Measurements from ENCODE around the gene RASEF.

RASEF gene

GRCh38 chr9:83012922-83013838 lies 49.8 kb downstream of the RASEF start:
- DNase-seq: peak in 2 of 3 experiments; percentile 12 to 53

- no peak for DNase-seq
These were observed 50.6 kb downstream of the RASEF start for GRCh38 chr9:83012168-83012921.

GRCh38 chr9:83011611-83012010 lies 51.3 kb downstream of the RASEF start:
- no peak for DNase-seq

- DNase-seq: no peak
These were observed 55.2 kb downstream of the RASEF start for GRCh38 chr9:83007521-83008300.

GRCh38 chr9:83006378-83006777 lies 56.6 kb downstream of the RASEF start:
- DNase-seq: no peak

- no peak for DNase-seq
These were observed 57.0 kb downstream of the RASEF start for GRCh38 chr9:83005963-83006362.

- no peak for DNase-seq
These were observed 57.6 kb downstream of the RASEF start for GRCh38 chr9:83005361-83005760.

GRCh38 chr9:83002329-83002728 lies 60.6 kb downstream of the RASEF start:
- DNase-seq: no peak

- no peak for DNase-seq
These were observed 62.2 kb downstream of the RASEF start for GRCh38 chr9:83000765-83001164.

- no peak for DNase-seq
These were observed 64.5 kb downstream of the RASEF start for GRCh38 chr9:82998409-82998808.

- no peak for DNase-seq
These were observed 65.3 kb downstream of the RASEF start for GRCh38 chr9:82997476-82998140.

- no peak for DNase-seq
These were observed 66.0 kb downstream of the RASEF start for GRCh38 chr9:82996941-82997340.

GRCh38 chr9:82993856-82994605 lies 68.9 kb downstream of the RASEF start:
- DNase-seq: no peak

GRCh38 chr9:82991671-82992070 lies 71.3 kb downstream of the RASEF start:
- DNase-seq: peak in 2 of 3 experiments; percentile 12 to 64

- peak in 1 of 3 experiments; percentile 13 for DNase-seq
These were observed 73.0 kb downstream of the RASEF start for GRCh38 chr9:82989929-82990328.

- DNase-seq: no peak
These were observed 74.5 kb downstream of the RASEF start for GRCh38 chr9:82988488-82988887.

- no peak for DNase-seq
These were observed 75.4 kb downstream of the RASEF start for GRCh38 chr9:82987370-82988189.

GRCh38 chr9:82981552-82981951 lies 81.4 kb downstream of the RASEF start:
- no peak for DNase-seq

- no peak for DNase-seq
These were observed 87.8 kb downstream of the RASEF start for GRCh38 chr9:82975176-82975575.

- no peak for DNase-seq
These were observed 90.5 kb downstream of the RASEF start for GRCh38 chr9:82972446-82972845.

- DNase-seq: no peak
These were observed 92.6 kb downstream of the RASEF start for GRCh38 chr9:82970359-82970758.
